NCI-H345 treated with DMSO at 0.1 percent for 48 hours (cell line): ENCODE measurements around the gene PACSIN1.

ENCODE experiments used
- DNase-seq: peaks from one replicate; lab custom pipeline; 2025; ENCODE audit not compliant: unreplicated experiment; lab: John Stamatoyannopoulos, UW

Gene PACSIN1

GRCh38 chr6:34560366-34561226 lies 94.7 kb downstream of the PACSIN1 start:
- no peak for DNase-seq

- DNase-seq, result no peak
Measured at GRCh38 chr6:34561227-34561530, 95.3 kb downstream of the PACSIN1 start.

GRCh38 chr6:34562350-34562749 lies 96.5 kb downstream of the PACSIN1 start:
- DNase-seq, result no peak

- DNase-seq, result no peak
Measured at GRCh38 chr6:34562861-34563512, 97.1 kb downstream of the PACSIN1 start.

GRCh38 chr6:34563513-34563870 lies 97.6 kb downstream of the PACSIN1 start:
- DNase-seq, result no peak

GRCh38 chr6:34564181-34564580 lies 98.3 kb downstream of the PACSIN1 start:
- no peak for DNase-seq

GRCh38 chr6:34565722-34566137 lies 99.9 kb downstream of the PACSIN1 start:
- no peak for DNase-seq

- no peak for DNase-seq
Measured at GRCh38 chr6:34566830-34567546, 101.1 kb downstream of the PACSIN1 start.

GRCh38 chr6:34568341-34569201 lies 102.7 kb downstream of the PACSIN1 start:
- no peak for DNase-seq

GRCh38 chr6:34569361-34569973 lies 103.6 kb downstream of the PACSIN1 start:
- no peak for DNase-seq

- no peak for DNase-seq
Measured at GRCh38 chr6:34570066-34570833, 104.4 kb downstream of the PACSIN1 start.

- DNase-seq, result no peak
Measured at GRCh38 chr6:34571388-34571787, 105.5 kb downstream of the PACSIN1 start.

- no peak for DNase-seq
Measured at GRCh38 chr6:34572021-34572420, 106.1 kb downstream of the PACSIN1 start.

GRCh38 chr6:34572585-34572984 lies 106.7 kb downstream of the PACSIN1 start:
- no peak for DNase-seq

- no peak for DNase-seq
Measured at GRCh38 chr6:34573567-34574183, 107.8 kb downstream of the PACSIN1 start.

- no peak for DNase-seq
Measured at GRCh38 chr6:34574647-34575293, 108.9 kb downstream of the PACSIN1 start.

GRCh38 chr6:34575326-34575725 lies 109.5 kb downstream of the PACSIN1 start:
- DNase-seq, result no peak

GRCh38 chr6:34576286-34576955 lies 110.5 kb downstream of the PACSIN1 start:
- DNase-seq, result no peak
